Stimulated activated CD8-positive, alpha-beta memory T cell treated with anti-CD3 and anti-CD28 coated beads, Interleukin-2, amount 100 ng/mL, for 1 hour (primary cell): ENCODE data around the gene DCDC2B.

Experiments used
- DNase-seq, 2 donors: peaks; one replicate each; pipeline ENCODE4 v3.0.0-alpha.2; 2020; ENCODE audit warnings: low read depth in 2 of 2

The DCDC2B gene

GRCh38 chr1:32221980-32222755, 13.3 kb downstream of the DCDC2B start, which contains the start of the genes EIF3I and TMEM234:
Gene EIF3I (plus strand): TSS chr1:32222407. CDS start chr1:32222442, 35 bp downstream.
Gene TMEM234 (minus strand): TSS chr1:32222353. CDS start chr1:32222322, 31 bp downstream.
- peak; percentile 82 to 86 for DNase-seq

GRCh38 chr1:32223683-32224082, 14.8 kb downstream of the DCDC2B start:
- DNase-seq: no peak

DNA sequence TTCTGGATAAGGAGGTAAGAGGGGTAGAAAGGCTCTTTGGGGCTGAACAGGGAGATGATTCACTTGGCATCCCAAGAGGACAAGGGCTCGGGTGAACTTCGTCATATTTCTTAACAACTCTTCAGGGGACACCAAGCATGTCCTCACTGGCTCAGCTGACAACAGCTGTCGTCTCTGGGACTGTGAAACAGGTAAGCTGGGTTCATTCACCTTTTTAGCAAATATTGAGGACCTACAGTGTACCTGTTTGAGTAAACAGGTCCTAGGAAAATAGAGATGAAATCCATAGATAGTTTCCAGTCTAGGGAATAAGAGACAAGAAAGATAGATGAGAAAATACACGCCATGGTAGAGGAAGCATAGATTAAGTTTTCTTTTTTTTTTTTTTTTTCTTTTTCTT, 15.4 kb downstream of the DCDC2B start:
- DNase-seq: no peak

GRCh38 chr1:32228771-32229170, 19.9 kb downstream of the DCDC2B start:
- no peak for DNase-seq

- DNase-seq: no peak
Measured at GRCh38 chr1:32231843-32232432, 23.0 kb downstream of the DCDC2B start.

DNA sequence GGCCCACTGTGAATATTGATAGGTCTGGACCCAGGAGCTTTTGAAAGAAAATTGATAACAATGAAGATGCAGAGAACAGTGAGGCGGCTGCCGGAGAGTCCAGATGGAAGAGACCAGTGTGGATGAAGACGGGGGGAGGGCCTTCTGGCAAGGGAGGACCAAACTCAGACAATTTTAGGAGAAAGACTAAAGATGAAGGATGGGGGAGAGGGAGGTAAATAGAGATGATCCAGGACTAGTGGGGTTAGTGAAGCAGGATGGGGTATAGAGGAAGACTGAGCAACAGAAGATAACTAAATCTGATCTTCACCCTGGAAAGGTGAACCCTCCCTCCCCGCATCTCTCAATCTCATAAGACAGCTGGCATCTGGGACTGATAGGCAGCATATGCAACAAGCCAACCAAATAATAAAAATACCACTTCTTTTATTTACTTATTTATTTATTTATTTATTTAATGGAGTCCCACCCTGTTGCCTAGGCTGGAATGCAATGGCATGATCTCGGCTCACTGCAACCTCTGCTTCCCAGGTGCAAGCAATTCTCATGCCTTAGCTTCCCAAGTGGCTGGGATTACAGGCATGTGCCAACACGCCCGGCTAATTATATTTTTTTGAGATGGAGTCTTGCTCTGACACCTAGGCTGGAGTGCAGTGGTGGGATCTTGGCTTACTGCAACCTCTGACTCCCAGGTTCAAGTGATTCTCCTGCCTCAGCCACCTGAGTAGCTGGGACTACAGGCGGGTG, 23.8 kb downstream of the DCDC2B start:
- DNase-seq: no peak

DNA sequence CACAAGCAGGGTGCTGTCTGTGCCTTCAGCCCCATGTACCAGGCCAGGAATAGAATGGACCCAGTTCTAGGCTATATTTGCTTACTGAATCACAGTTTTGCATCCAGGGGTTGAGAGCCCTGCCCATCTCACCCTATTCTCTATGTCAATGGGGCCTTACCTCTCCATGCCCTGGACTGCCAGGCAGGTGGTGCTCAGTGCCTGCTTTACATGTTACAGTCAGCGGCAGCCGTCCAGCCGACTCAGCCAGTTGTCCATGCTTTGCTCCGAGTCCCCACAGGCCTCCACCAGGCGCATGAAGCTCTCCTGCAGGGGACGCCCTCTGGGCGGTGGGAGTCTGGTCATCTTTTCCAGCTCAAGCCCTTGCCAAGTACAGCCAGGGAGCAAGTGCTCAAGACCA, 25.9 kb downstream of the DCDC2B start:
- DNase-seq: no peak

- DNase-seq: no peak
Measured at GRCh38 chr1:32239337-32239736, 30.4 kb downstream of the DCDC2B start.

- DNase-seq: no peak
Measured at GRCh38 chr1:32239790-32240139, 30.9 kb downstream of the DCDC2B start.

GRCh38 chr1:32240140-32240951, 31.5 kb downstream of the DCDC2B start:
- peak in 1 of 2 donors; percentile 47 for DNase-seq

GRCh38 chr1:32241001-32241763, 32.3 kb downstream of the DCDC2B start:
- DNase-seq: peak in 1 of 2 donors; percentile 26

GRCh38 chr1:32242341-32242851, 33.5 kb downstream of the DCDC2B start:
- no peak for DNase-seq

DNA sequence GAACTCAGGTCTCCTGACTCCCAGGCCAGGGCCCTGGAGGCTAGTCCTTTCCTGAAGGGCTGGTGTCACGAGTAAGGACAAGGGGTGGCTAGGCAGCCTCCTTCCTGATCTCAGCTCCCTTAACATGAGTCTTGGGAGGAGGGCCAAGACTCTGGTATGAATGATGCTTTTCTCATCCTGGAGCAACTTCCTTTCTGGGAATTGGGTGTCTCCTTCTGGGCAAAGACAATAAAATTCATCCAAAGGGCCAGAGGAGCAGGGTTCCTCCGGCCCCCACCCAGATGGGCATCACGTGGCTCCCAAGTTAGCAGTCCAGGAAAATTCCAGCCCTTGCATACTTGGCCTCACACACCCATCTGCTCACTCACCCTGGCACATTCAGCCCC, 38.0 kb downstream of the DCDC2B start, which contains the start of gene FAM167B:
Gene FAM167B (plus strand): TSS at position 335 of the 386 bp plus-strand sequence. CDS start 200 bp downstream, outside the sequence.
- no peak for DNase-seq

- DNase-seq: no peak
Measured at GRCh38 chr1:32247452-32247851, 38.6 kb downstream of the DCDC2B start.

DNA sequence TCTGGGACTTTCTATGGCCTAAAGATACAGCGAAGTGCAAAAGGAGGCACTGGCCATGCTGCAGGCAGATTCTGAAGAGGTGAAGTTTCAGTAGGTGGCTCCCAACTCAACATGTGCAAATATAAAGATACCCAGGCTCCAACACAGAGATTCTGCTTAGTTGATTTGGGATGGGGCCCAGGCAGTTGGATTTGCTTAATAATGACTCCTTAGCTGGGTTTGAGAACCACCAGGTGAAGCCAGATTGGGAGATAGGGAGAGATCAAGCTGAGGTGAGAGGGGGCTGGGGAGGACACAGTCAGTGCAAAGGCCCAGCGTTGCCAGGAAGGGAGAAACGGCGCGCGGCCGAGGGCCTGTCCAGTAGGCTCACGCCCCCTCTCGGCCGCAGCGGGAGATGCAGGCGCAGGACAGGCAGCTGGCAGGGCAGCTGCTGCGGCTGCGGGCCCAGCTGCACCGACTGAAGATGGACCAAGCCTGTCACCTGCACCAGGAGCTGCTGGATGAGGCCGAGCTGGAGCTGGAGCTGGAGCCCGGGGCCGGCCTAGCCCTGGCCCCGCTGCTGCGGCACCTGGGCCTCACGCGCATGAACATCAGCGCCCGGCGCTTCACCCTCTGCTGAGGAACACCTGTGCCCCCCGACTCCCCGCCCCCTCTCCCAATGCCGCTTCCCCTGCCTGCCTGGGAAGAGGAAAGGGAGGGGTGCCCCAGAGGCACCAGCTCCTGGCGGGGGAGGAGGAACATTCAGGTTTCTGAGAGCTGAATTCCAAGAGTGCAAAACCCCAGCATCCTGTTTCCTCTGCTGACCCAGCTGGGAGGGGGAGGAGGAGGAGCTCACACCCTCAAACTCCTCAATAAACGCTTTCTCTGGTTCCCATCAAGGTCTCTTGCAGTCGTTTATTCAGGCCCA, 39.3 kb downstream of the DCDC2B start:
- DNase-seq: peak in 1 of 2 donors; percentile 56

DNA sequence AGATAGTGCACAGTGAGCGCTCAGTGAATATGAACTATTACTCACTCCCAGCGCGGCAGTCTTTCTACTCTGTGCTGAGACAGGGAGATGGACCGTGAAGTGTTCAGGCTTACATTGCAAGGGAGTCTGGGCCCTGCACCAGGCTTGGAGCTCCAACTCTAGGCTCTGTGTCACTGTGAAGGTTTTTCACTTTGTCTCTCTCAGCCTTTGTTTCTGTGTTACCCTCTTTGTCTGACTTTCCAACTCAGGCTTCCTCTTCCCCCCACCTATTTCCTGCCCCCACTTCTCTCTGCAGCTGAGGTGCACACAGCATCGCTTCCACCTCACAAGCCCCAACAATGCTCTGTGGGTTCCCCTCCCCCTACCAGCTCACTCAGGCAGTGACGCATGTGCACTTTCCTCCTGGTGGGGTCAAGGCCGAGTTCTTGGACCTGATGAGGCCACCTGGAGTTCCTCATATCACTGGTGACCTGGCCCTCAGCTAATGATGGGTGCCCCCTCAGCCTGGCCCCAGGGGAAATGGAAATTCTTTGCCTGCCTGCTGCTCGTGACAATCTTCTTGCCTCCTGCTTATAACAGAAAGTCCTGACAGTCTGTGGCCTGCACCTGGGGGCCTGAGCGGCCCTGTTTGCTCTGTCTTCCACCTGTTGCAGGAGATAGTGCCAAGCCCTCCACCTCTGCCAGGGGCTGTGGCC, 41.1 kb downstream of the DCDC2B start:
- DNase-seq: peak; percentile 55 to 66

DNA sequence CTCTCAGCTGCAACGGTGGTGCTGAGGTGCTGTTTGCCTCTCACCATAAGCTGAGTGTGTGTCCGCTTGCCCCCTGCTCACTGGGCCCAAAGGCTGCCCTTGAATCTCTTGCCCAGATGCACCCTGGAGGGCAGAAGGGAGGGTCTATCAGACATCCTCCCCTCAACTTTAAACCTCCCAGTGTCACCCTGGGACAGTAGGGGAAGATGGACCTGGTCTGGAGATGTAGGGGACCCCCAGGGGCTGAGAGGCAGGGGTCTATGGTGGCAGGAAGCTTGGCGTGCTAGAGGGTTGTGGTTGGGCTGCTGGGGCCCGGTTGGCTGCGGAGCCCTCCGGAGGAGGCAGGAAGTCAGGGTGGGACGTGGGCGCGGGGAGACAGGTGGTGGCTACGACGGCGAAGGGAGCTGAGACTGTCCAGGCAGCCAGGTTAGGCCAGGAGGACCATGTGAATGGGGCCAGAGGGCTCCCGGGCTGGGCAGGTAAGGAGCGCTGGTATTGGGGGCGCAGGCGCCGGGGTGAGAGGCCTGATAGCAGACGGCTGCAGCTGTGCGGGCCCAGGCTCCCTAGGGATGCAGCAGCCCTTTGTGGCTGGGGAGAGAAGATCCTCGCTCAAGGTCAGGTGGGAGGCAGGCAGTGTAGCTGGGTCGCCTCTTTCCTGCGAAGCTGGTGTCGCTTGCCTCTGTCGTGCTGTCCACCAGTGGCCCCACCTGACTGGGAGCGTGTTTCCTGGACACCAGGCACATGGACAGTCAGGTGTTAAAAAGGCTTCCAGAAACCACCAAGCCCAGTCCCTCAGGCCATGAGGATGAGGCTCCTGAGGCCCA, 42.2 kb downstream of the DCDC2B start, which contains the start of gene LCK:
Gene LCK (plus strand): TSS at position 373 of the 824 bp plus-strand sequence. CDS start 23,065 bp downstream, outside the sequence.
- DNase-seq: peak in 1 of 2 donors; percentile 33
